HepG2 (cell line): ENCODE results near the gene ZNF618. TPM values are rescaled to one million over a fixed set of nuclear protein-coding genes. Genes with fewer than 3 reads are reported as not detected.

Source experiments
- E2F5 ChIP-seq: sonication (generic); formaldehyde crosslinking; conservative IDR thresholded peaks from 2 replicates; pipeline ENCODE4 v1.4.0; 2020; ENCODE audit warnings: missing genetic modification reagents
- GPN1 ChIP-seq: sonication (generic); formaldehyde crosslinking; IDR thresholded peaks from 2 replicates; pipeline ENCODE4 v1.5.1; 2020; ENCODE audit warnings: missing genetic modification reagents, borderline replicate concordance
- HOXA3 ChIP-seq: sonication (generic); formaldehyde crosslinking; IDR thresholded peaks from 2 replicates; pipeline ENCODE4 v1.5.0; 2020; ENCODE audit warnings: missing genetic modification reagents
- KLF15 ChIP-seq: sonication (generic); formaldehyde crosslinking; IDR thresholded peaks from 2 replicates; pipeline ENCODE4 v1.8.1; 2023; ENCODE audit warnings: borderline replicate concordance, mild to moderate bottlenecking, inconsistent platforms, missing genetic modification reagents, mixed read lengths
- SIX1 ChIP-seq: sonication (generic); formaldehyde crosslinking; IDR thresholded peaks from 2 replicates; pipeline ENCODE4 v1.4.0; 2020; ENCODE audit warnings: missing genetic modification reagents, borderline replicate concordance
- STAT5B ChIP-seq: sonication (generic); formaldehyde crosslinking; IDR thresholded peaks from 2 replicates; pipeline ENCODE4 v1.4.0; 2020; ENCODE audit warnings: missing genetic modification reagents
- ZEB1 ChIP-seq: IDR thresholded peaks from 2 replicates; pipeline ENCODE4 v1.6.1; 2012; ENCODE audit warnings: mild to moderate bottlenecking, low read depth, inconsistent platforms; ENCODE audit not compliant: insufficient replicate concordance
- polyA plus RNA-seq, 8 experiments: library from polyadenylated mRNA; depleted of rRNA in 3 of 8; stranded (reverse) in 7 of 8; unstranded in 1 of 8; fragments of >200 nt; fragmentation: Illumina TruSeq in 4 of 8; extraction: Trizol in 4 of 8; gene quantifications; 2 replicates each; pipeline versions ENCODE4 v1.2.1 to v1.2.3, GENCODE V29; 2011 to 2016; ENCODE audit warnings: low read depth in 4 of 8, missing spikeins in 1 of 8, mixed read lengths in 1 of 8; ENCODE audit not compliant: insufficient read depth in 1 of 8
- total RNA-seq, 5 experiments: library from RNA; depleted of rRNA; stranded (reverse); fragments of >200 nt; fragmentation: Illumina TruSeq; extraction: Trizol; gene quantifications; 2 replicates each; pipeline ENCODE4 v1.2.3, GENCODE V29; 2016; ENCODE audit warnings: low read depth in 1 of 5
- TF ChIP-seq, protein P1 (sequence below): sonication (generic); formaldehyde crosslinking; IDR thresholded peaks from 2 replicates; pipeline ENCODE4 v1.5.0; 2020; ENCODE audit warnings: mild to moderate bottlenecking, missing genetic modification reagents
- TF ChIP-seq, protein P2 (sequence below): sonication (generic); formaldehyde crosslinking; IDR thresholded peaks from 2 replicates; pipeline ENCODE4 v1.4.0; 2020; ENCODE audit warnings: missing genetic modification reagents
- TF ChIP-seq, protein P3 (sequence below): IDR thresholded peaks from 2 replicates; pipeline ENCODE4 v1.6.1; 2016; ENCODE audit warnings: missing biosample characterization, missing genetic modification reagents, low read depth

The ZNF618 gene
- total and polyA plus RNA-seq, 2 of the 13 experiments (the other 11 are each of a cell fraction or from before 2014, with no cell fraction given): 0.07 TPM

DNA sequence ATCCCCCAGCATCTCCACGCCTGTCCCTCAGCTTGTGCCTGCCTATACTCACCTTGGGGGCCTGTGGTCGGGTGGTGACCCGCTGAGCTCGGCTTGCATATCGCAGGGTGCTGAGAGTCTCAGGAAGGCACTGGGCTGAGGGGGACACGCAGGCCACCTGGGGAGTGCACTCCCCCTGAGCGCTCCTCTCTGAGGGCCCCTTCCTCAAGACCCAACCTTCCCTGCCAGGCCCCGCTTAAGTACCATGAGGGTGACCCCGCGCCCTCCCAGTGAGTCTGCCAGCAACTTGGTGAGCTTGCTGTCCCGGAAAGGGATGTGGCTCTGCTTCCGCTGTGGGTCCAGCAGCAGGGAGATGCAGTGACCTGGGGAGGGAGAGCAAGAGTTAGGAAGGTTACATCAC, 218.9 kb downstream of the ZNF618 start (continued):
- TF ChIP-seq, protein P1, sequence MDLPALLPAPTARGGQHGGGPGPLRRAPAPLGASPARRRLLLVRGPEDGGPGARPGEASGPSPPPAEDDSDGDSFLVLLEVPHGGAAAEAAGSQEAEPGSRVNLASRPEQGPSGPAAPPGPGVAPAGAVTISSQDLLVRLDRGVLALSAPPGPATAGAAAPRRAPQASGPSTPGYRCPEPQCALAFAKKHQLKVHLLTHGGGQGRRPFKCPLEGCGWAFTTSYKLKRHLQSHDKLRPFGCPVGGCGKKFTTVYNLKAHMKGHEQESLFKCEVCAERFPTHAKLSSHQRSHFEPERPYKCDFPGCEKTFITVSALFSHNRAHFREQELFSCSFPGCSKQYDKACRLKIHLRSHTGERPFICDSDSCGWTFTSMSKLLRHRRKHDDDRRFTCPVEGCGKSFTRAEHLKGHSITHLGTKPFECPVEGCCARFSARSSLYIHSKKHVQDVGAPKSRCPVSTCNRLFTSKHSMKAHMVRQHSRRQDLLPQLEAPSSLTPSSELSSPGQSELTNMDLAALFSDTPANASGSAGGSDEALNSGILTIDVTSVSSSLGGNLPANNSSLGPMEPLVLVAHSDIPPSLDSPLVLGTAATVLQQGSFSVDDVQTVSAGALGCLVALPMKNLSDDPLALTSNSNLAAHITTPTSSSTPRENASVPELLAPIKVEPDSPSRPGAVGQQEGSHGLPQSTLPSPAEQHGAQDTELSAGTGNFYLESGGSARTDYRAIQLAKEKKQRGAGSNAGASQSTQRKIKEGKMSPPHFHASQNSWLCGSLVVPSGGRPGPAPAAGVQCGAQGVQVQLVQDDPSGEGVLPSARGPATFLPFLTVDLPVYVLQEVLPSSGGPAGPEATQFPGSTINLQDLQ (CRISPR knock-in tag): no peak
- TF ChIP-seq, protein P2, sequence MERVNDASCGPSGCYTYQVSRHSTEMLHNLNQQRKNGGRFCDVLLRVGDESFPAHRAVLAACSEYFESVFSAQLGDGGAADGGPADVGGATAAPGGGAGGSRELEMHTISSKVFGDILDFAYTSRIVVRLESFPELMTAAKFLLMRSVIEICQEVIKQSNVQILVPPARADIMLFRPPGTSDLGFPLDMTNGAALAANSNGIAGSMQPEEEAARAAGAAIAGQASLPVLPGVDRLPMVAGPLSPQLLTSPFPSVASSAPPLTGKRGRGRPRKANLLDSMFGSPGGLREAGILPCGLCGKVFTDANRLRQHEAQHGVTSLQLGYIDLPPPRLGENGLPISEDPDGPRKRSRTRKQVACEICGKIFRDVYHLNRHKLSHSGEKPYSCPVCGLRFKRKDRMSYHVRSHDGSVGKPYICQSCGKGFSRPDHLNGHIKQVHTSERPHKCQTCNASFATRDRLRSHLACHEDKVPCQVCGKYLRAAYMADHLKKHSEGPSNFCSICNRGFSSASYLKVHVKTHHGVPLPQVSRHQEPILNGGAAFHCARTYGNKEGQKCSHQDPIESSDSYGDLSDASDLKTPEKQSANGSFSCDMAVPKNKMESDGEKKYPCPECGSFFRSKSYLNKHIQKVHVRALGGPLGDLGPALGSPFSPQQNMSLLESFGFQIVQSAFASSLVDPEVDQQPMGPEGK (CRISPR knock-in tag): no peak
- TF ChIP-seq STAT5B (CRISPR knock-in tag) (no peak), SIX1 (CRISPR knock-in tag) (no peak), KLF15 (no peak), ZEB1 (no peak), E2F5 (CRISPR knock-in tag) (no peak), GPN1 (CRISPR knock-in tag) (no peak), HOXA3 (CRISPR knock-in tag) (no peak)
- TF ChIP-seq, protein P3, sequence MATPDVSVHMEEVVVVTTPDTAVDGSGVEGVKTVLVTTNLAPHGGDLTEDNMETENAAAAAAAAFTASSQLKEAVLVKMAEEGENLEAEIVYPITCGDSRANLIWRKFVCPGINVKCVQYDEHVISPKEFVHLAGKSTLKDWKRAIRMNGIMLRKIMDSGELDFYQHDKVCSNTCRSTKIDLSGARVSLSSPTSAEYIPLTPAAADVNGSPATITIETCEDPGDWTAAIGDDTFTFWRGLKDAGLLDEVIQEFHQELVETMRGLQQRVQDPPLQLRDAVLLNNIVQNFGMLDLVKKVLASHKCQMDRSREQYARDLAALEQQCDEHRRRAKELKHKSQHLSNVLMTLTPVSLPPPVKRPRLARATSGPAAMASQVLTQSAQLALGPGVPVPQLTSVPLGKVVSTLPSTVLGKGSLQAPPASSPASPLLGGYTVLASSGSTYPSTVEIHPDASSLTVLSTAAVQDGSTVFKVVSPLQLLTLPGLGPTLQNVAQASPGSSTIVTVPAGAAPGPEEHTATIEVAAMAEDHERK (CRISPR knock-in tag): no peak
